ENCODE measurements around the gene SYNPO2L. TPM values are rescaled to one million over a fixed set of nuclear protein-coding genes. Genes with fewer than 3 reads are reported as not detected.
"Not testable (repeated sequence)": the region's sequence is repeated elsewhere in the genome, so short reads cannot be mapped to it uniquely, and the experiment has no call there.

The SYNPO2L gene
- total RNA-seq, 1 donor from 2014 or later = not detected

DNA sequence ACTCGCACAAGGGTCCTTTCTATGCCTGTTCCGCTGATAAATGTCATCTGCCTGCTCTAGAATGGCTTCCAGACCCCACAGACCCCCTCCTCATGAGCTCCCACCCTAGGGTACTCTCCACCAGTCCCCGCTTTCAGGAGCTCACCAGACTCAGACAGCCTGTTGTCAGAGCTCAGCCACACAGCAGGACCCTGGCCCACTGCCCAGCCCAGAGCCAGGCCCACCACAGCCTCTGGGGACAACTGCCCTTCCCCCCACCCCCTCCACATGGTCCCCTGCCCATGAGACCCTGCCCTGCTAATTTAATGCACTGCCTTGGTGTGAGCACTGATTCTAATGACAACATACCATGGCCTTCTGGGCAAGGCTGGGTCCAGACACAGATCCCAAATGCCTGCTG, 9.8 kb upstream of the SYNPO2L start:
- peaks cover 11% of the 10 kb centered on the region for H3K4me1 Mint-ChIP-seq (ENCODE audit: unreplicated experiment)
- not testable (repeated sequence) for DNase-seq (ENCODE audit: extremely low spot score, unreplicated experiment); H3K36me3 Mint-ChIP-seq (ENCODE audit: unreplicated experiment); H3K27me3 Mint-ChIP-seq (ENCODE audit: unreplicated experiment); H3K27ac Mint-ChIP-seq (ENCODE audit: unreplicated experiment); H3K9me3 Mint-ChIP-seq (ENCODE audit: unreplicated experiment); H3K4me3 Mint-ChIP-seq (ENCODE audit: unreplicated experiment)

DNA sequence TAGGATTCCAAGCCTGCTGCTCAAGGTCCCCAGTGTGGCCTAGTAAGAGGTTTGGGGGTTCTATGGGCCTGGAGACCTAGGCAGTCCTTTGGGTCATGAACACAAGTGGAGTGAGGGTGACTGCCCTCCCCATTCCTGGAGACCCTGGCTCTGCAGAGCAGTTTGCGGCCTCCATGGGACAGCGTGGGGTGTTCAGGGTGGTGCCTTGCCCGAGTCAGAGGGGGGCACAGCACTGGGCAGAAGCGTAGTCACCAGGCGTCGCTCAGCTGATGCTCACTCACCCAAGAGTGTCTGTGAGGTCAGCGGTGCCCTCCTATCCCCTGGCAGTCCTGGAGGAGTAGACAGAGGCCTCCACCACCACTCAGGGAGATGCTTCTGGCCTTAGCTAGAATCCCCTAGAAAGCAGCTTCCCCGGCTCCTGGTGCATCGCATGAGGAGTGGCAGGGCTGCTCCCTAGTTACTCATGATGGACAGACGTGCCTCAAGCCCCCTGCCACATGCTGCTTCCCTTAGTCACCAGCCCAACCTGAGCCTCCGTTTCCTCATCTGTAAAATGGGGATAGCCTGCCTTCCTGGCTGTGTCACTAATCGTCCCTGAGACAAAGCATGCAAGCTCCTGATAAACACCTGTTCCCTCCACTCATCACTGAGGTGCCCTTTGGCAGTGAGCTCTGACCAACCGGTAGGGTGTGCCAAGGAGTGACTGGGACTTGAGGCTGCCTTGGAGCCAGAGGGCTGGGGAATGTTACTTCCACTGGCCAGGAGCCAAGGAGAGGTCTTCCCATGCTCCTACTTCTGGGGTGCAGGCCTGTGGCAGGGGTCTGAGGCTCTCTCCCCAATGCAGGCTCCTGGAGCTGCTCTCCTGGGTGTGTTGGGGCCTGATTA, 8.6 kb upstream of the SYNPO2L start:
- peaks cover 17% of the 10 kb centered on the region for H3K4me1 Mint-ChIP-seq (ENCODE audit: unreplicated experiment)
- not testable (repeated sequence) for H3K27ac Mint-ChIP-seq (ENCODE audit: unreplicated experiment); H3K9me3 Mint-ChIP-seq (ENCODE audit: unreplicated experiment); H3K36me3 Mint-ChIP-seq (ENCODE audit: unreplicated experiment); H3K4me3 Mint-ChIP-seq (ENCODE audit: unreplicated experiment); H3K27me3 Mint-ChIP-seq (ENCODE audit: unreplicated experiment); DNase-seq (ENCODE audit: extremely low spot score, unreplicated experiment)

DNA sequence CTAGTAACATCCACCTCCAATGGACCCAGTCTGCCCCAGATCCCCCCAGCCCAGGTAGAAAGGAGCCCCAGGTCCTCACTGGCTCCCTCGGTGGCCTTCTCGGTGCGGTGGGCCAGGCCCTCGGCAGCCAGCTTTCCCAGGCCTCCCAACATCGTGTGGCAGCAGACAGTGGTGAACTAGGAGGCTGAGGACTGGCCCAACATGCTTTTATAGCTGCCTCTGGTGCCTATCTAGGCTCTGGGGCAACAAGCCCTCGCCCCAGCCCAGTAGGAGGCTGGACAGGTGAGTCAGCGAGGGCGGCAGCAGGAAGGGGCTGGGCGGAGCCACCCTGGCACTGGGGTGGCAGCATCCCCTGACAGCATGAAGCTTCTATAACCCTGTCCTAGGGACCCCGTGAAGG, 7.8 kb upstream of the SYNPO2L start:
- not testable (repeated sequence) for H3K9me3 Mint-ChIP-seq (ENCODE audit: unreplicated experiment); H3K27ac Mint-ChIP-seq (ENCODE audit: unreplicated experiment); H3K4me3 Mint-ChIP-seq (ENCODE audit: unreplicated experiment); DNase-seq (ENCODE audit: extremely low spot score, unreplicated experiment); H3K36me3 Mint-ChIP-seq (ENCODE audit: unreplicated experiment); H3K27me3 Mint-ChIP-seq (ENCODE audit: unreplicated experiment)
- peaks cover 17% of the 10 kb centered on the region for H3K4me1 Mint-ChIP-seq (ENCODE audit: unreplicated experiment)

DNA sequence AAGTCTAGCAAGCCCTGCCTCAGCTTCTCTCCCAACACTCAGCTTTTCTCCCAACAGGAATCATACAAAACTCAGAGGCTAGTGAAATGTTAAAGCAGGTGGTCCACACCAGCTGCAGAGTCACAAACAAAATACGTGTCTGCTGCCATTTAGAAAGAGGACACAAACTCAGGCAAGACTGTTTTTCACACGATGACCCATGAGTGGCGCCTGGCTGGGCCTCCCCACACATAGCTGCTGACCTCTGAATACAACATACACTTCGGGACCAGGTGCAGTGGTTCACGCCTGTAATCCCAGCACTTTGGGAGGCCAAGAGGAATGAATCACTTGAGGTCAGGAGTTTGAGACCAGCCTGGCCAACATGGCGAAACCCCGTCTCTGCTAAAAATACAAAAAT, 6.9 kb upstream of the SYNPO2L start:
- H3K36me3 Mint-ChIP-seq (ENCODE audit: unreplicated experiment); H3K4me3 Mint-ChIP-seq (ENCODE audit: unreplicated experiment); H3K27ac Mint-ChIP-seq (ENCODE audit: unreplicated experiment); H3K9me3 Mint-ChIP-seq (ENCODE audit: unreplicated experiment); H3K27me3 Mint-ChIP-seq (ENCODE audit: unreplicated experiment); DNase-seq (ENCODE audit: extremely low spot score, unreplicated experiment): not testable (repeated sequence)
- peaks cover 17% of the 10 kb centered on the region for H3K4me1 Mint-ChIP-seq (ENCODE audit: unreplicated experiment)

- Mint-ChIP-seq H3K4me1 (ENCODE audit: unreplicated experiment) (peaks cover 6% of the 10 kb centered on the region), H3K27ac (ENCODE audit: unreplicated experiment) (no peak overlapping the region), H3K9me3 (ENCODE audit: unreplicated experiment) (no peaks in the 10 kb centered on the region), H3K27me3 (ENCODE audit: unreplicated experiment) (no peaks in the 10 kb centered on the region), H3K4me3 (ENCODE audit: unreplicated experiment) (no peak overlapping the region), H3K36me3 (ENCODE audit: unreplicated experiment) (no peaks in the 10 kb centered on the region)
- DNase-seq (ENCODE audit: extremely low spot score, unreplicated experiment) = no peak
- no peak for TF ChIP-seq CTCF (IDR thresholded peaks at IDR 0.05)
These were observed 406 bp downstream of the SYNPO2L start for GRCh38 chr10:73655257-73655989.

DNA sequence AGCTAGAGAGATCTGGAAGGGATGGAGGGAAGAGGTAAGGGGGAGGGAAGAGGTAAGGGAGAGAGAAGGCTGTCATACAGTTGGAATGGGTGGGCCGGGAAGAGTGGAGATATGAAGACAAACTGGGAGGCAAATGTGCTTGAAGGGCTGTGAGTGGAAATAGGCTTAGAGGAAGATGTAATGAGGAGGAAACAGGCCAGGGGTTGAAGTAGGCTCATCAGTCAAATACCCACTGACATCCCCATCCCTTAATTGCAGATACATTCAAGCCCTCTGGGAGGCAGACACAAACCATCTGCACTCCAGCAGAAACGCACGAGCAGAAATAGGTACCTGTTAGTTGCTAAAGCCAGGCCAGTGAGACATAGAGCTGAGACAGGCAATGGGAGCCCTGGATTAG, 2.1 kb downstream of the SYNPO2L start:
- Mint-ChIP-seq H3K27me3 (ENCODE audit: unreplicated experiment) (no peaks in the 10 kb centered on the region), H3K27ac (ENCODE audit: unreplicated experiment) (no peak overlapping the region), H3K4me1 (ENCODE audit: unreplicated experiment) (no peaks in the 10 kb centered on the region), H3K36me3 (ENCODE audit: unreplicated experiment) (no peaks in the 10 kb centered on the region), H3K9me3 (ENCODE audit: unreplicated experiment) (no peaks in the 10 kb centered on the region), H3K4me3 (ENCODE audit: unreplicated experiment) (no peak overlapping the region)
- TF ChIP-seq CTCF (IDR thresholded peaks at IDR 0.05) = no peak
- DNase-seq (ENCODE audit: extremely low spot score, unreplicated experiment) = no peak

DNA sequence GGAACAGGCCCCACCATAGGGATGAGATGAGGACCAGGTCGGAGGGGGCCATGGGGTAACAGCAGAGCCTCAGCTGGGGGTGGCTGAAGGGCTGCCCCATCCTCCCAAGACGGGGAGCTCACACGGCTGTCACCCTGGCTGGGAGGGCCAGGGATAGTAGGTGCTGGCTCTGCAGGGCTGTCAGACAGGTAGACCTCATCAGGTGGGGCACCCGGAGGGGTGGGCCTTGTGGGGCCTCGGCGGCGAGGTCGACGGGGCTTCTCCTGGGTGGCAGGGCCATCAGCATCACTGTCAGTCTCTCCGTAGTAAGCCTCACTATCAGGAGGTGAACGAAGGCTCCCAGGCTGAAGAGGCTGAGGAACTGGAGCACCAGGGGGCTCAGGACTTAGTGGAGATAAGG, 2.6 kb downstream of the SYNPO2L start:
- no peak for TF ChIP-seq CTCF (IDR thresholded peaks at IDR 0.05)
- DNase-seq (ENCODE audit: extremely low spot score, unreplicated experiment) = no peak
- no peaks in the 10 kb centered on the region for H3K4me1 Mint-ChIP-seq (ENCODE audit: unreplicated experiment)
- H3K9me3 Mint-ChIP-seq (ENCODE audit: unreplicated experiment) = no peaks in the 10 kb centered on the region
- no peak overlapping the region for H3K4me3 Mint-ChIP-seq (ENCODE audit: unreplicated experiment)
- H3K36me3 Mint-ChIP-seq (ENCODE audit: unreplicated experiment) = no peaks in the 10 kb centered on the region
- no peak overlapping the region for H3K27ac Mint-ChIP-seq (ENCODE audit: unreplicated experiment)
- no peaks in the 10 kb centered on the region for H3K27me3 Mint-ChIP-seq (ENCODE audit: unreplicated experiment)

All from osteocyte (in vitro differentiated cells).